Measurements from ENCODE around the gene COX19.

- no peak for TF ChIP-seq CTCF (IDR thresholded peaks at IDR 0.05 in 8 of 11, conservative IDR thresholded peaks at IDR 0.05 in 3 of 11)
- TF ChIP-seq POLR2AphosphoS5 (IDR thresholded peaks at IDR 0.05), result no peak
Measured at GRCh38 chr7:1013581-1013980, 38.2 kb upstream of the COX19 start.

All from spleen (tissue), 7 donors.